OCI-LY1 (cell line): ENCODE results near the gene RPL12.

ENCODE experiments used
- H2AFZ ChIP-seq: fragments of 200-600 bp; sonication (generic), shearing (Covaris generic); 2 replicates; pipeline ENCODE4 v1.6.0; 2014; ENCODE audit warnings: antibody characterized with exemption, mild to moderate bottlenecking, low read length
- H3F3A ChIP-seq: fragments of 200-600 bp; sonication (generic), shearing (Covaris generic); 2 replicates; pipeline ENCODE4 v1.6.0; 2014; ENCODE audit warnings: mild to moderate bottlenecking, antibody characterized with exemption, low read length, moderate library complexity; ENCODE audit not compliant: insufficient read depth
- H3K27ac ChIP-seq: fragments of 200-600 bp; sonication (generic); 2 replicates; pipeline ENCODE4 v1.5.1; 2014; ENCODE audit warnings: low read length, mixed run types, mild to moderate bottlenecking, low read depth; ENCODE audit not compliant: poor library complexity, severe bottlenecking
- H3K27me3 ChIP-seq: fragments of 200-600 bp; sonication (generic); 2 replicates; pipeline ENCODE4 v1.6.0; 2014; ENCODE audit warnings: antibody characterized with exemption, mild to moderate bottlenecking, low read length, moderate library complexity; ENCODE audit not compliant: insufficient read depth
- H3K36me3 ChIP-seq: fragments of 200-600 bp; sonication (generic); 2 replicates; pipeline ENCODE4 v1.6.1; 2014; ENCODE audit warnings: mild to moderate bottlenecking, antibody characterized with exemption, low read length, moderate library complexity, mixed read lengths; ENCODE audit not compliant: insufficient read depth
- H3K4me1 ChIP-seq: fragments of 200-600 bp; sonication (generic); 2 replicates; pipeline ENCODE4 v1.5.1; 2014; ENCODE audit warnings: mild to moderate bottlenecking, low read length, moderate library complexity; ENCODE audit not compliant: insufficient read depth, severe bottlenecking
- H3K4me2 ChIP-seq: fragments of 200-600 bp; sonication (generic), shearing (Covaris generic); 2 replicates; pipeline ENCODE4 v1.6.1; 2014; ENCODE audit warnings: low read length
- H3K4me3 ChIP-seq: fragments of 200-600 bp; sonication (generic); 2 replicates; pipeline ENCODE4 v1.5.1; 2014; ENCODE audit warnings: low read length, low read depth, mild to moderate bottlenecking, mixed read lengths; ENCODE audit not compliant: poor library complexity, severe bottlenecking
- H3K79me2 ChIP-seq: fragments of 200-600 bp; shearing (Covaris generic); 2 replicates; pipeline ENCODE4 v1.6.1; 2016; ENCODE audit warnings: mixed run types, low read length, mixed read lengths; ENCODE audit not compliant: insufficient read depth
- H3K9ac ChIP-seq: fragments of 200-600 bp; sonication (generic), shearing (Covaris generic); 2 replicates; pipeline ENCODE4 v1.6.1; 2014; ENCODE audit warnings: mild to moderate bottlenecking, low read length, mixed read lengths
- H3K9me2 ChIP-seq: fragments of 200-600 bp; sonication (generic), shearing (Covaris generic); 2 replicates; pipeline ENCODE4 v1.6.1; 2014; ENCODE audit warnings: low read depth, mild to moderate bottlenecking, low read length, mixed read lengths
- H3K9me3 ChIP-seq: fragments of 200-600 bp; shearing (Covaris generic); 2 replicates; pipeline ENCODE4 v1.6.1; 2014; ENCODE audit warnings: low read length, mixed read lengths
- H4K20me1 ChIP-seq: fragments of 200-600 bp; sonication (generic), shearing (Covaris generic); 2 replicates; pipeline ENCODE4 v1.6.0; 2016; ENCODE audit warnings: mild to moderate bottlenecking, low read length; ENCODE audit not compliant: insufficient read depth
- CTCF ChIP-seq: fragments of 200-600 bp; sonication (generic), shearing (Covaris generic); IDR thresholded peaks from 2 replicates; pipeline ENCODE4 v1.5.1; 2017; ENCODE audit warnings: mild to moderate bottlenecking, antibody characterized with exemption, low read length, moderate library complexity, mixed read lengths
- EZH2 ChIP-seq: fragments of 200-600 bp; sonication (generic), shearing (Covaris generic); IDR thresholded peaks from 2 replicates; pipeline ENCODE4 v1.8.0; 2017; ENCODE audit warnings: borderline replicate concordance, mixed run types, mild to moderate bottlenecking, antibody characterized with exemption, low read length, moderate library complexity, mixed read lengths

Gene RPL12

GRCh38 chr9:127457191-127457878 is 6.1 kb upstream of the RPL12 start:
- no peaks in the 10 kb centered on the region for H3K27me3 ChIP-seq
- TF ChIP-seq EZH2: no peak
- TF ChIP-seq CTCF: no peak
- no peak overlapping the region for H3K27ac ChIP-seq
- H3F3A ChIP-seq: no peaks in the 10 kb centered on the region
- no peaks in the 10 kb centered on the region for H3K9me3 ChIP-seq
- no peak overlapping the region for H3K9ac ChIP-seq
- H3K36me3 ChIP-seq: peaks cover 41% of the 10 kb centered on the region
- no peak overlapping the region for H3K4me2 ChIP-seq
- no peaks in the 10 kb centered on the region for H3K79me2 ChIP-seq
- peaks cover 14% of the 10 kb centered on the region for H3K4me1 ChIP-seq
- no peak overlapping the region for H3K4me3 ChIP-seq
- H3K9me2 ChIP-seq: no peaks in the 10 kb centered on the region
- no peak overlapping the region for H2AFZ ChIP-seq
- H4K20me1 ChIP-seq: no peaks in the 10 kb centered on the region

- Histone ChIP-seq H3K79me2 (peaks cover 6% of the 10 kb centered on the region), H3K27me3 (no peaks in the 10 kb centered on the region), H3K9ac (no peak overlapping the region; the same call in 1 of the 2 replicates), H3K4me3 (no peak overlapping the region), H2AFZ (no peak overlapping the region), H3K9me3 (no peaks in the 10 kb centered on the region), H3K9me2 (no peaks in the 10 kb centered on the region), H3K27ac (peak overlapping the region; percentile 44), H4K20me1 (no peaks in the 10 kb centered on the region), H3K4me2 (peak overlapping the region; percentile 6; the same call in 1 of the 2 replicates), H3K4me1 (peaks cover 21% of the 10 kb centered on the region), H3F3A (no peaks in the 10 kb centered on the region), H3K36me3 (peaks cover 32% of the 10 kb centered on the region)
- no peak for TF ChIP-seq EZH2
- peak; percentile 63 for TF ChIP-seq CTCF
Observed at GRCh38 chr9:127455324-127455992, 4.3 kb upstream of the RPL12 start.

GRCh38 chr9:127452691-127453090 is 1.5 kb upstream of the RPL12 start:
- peak overlapping the region; percentile 87 for H3K4me2 ChIP-seq
- H3K9ac ChIP-seq: peak overlapping the region; percentile 88; the same call in 1 of the 2 replicates
- H2AFZ ChIP-seq: no peak overlapping the region
- TF ChIP-seq EZH2 (no peak), CTCF (no peak)
- peaks cover 37% of the 10 kb centered on the region for H3K4me1 ChIP-seq
- H3F3A ChIP-seq: peaks cover 5% of the 10 kb centered on the region; the same call in 1 of the 2 replicates
- H3K27ac ChIP-seq: peak overlapping the region; percentile 37
- H4K20me1 ChIP-seq: no peaks in the 10 kb centered on the region
- H3K79me2 ChIP-seq: peaks cover 15% of the 10 kb centered on the region
- H3K9me2 ChIP-seq: no peaks in the 10 kb centered on the region
- peak overlapping the region; percentile 72 for H3K4me3 ChIP-seq
- H3K27me3 ChIP-seq: no peaks in the 10 kb centered on the region
- H3K9me3 ChIP-seq: peaks cover 11% of the 10 kb centered on the region; the same call in 1 of the 2 replicates
- H3K36me3 ChIP-seq: peaks cover 42% of the 10 kb centered on the region
